Bronchial epithelial cell (primary cell): ENCODE measurements around the gene ITGBL1. TPM values are rescaled to one million over a fixed set of nuclear protein-coding genes. Genes with fewer than 3 reads are reported as not detected.

Experiments used
- DNase-seq: peaks from one replicate; pipeline ENCODE4 v3.0.0-alpha.2; 2010; ENCODE audit warnings: low read depth
- FAIRE-seq: peaks from 2 replicates; lab custom pipeline; 2011; peaks lifted over from hg19 to GRCh38; lab: Jason Lieb, UNC
- H3K27me3 ChIP-seq: 2 replicates; pipeline ENCODE4 v1.5.1; 2011; ENCODE audit warnings: low read length; ENCODE audit not compliant: control insufficient read depth, insufficient read depth
- H3K36me3 ChIP-seq: 2 replicates; pipeline ENCODE4 v1.5.1; 2011; ENCODE audit warnings: low read length; ENCODE audit not compliant: control insufficient read depth, insufficient read depth
- H3K4me3 ChIP-seq: 2 replicates; pipeline ENCODE4 v1.5.1; 2011; ENCODE audit warnings: mild to moderate bottlenecking, low read depth, low read length, control low read depth
- CTCF ChIP-seq: IDR thresholded peaks from 2 replicates; pipeline ENCODE4 v1.5.1; 2011; ENCODE audit warnings: mild to moderate bottlenecking, moderate library complexity, low read length, control low read depth, inconsistent platforms; ENCODE audit not compliant: insufficient read depth, severe bottlenecking
- total RNA-seq: library from RNA; depleted of rRNA; stranded (reverse); fragments of >200 nt; gene quantifications from 2 replicates; pipeline ENCODE4 v1.2.1, GENCODE V29; 2014

Gene ITGBL1
- total RNA-seq, 1 donor from 2014 or later: 1.1 TPM

GRCh38 chr13:101611491-101612475 is 159.3 kb downstream of the ITGBL1 start:
- FAIRE-seq (no peak), DNase-seq (no peak)
- Histone ChIP-seq H3K27me3 (no peaks in the 10 kb centered on the region), H3K36me3 (no peaks in the 10 kb centered on the region), H3K4me3 (no peak overlapping the region)
- TF ChIP-seq CTCF: no peak

GRCh38 chr13:101612735-101613134 is 160.3 kb downstream of the ITGBL1 start:
- Histone ChIP-seq H3K36me3 (no peaks in the 10 kb centered on the region), H3K27me3 (no peaks in the 10 kb centered on the region), H3K4me3 (no peak overlapping the region)
- TF ChIP-seq CTCF: no peak
- FAIRE-seq (no peak), DNase-seq (no peak)

GRCh38 chr13:101614491-101614890 is 162.0 kb downstream of the ITGBL1 start:
- no peaks in the 10 kb centered on the region for H3K36me3 ChIP-seq
- H3K4me3 ChIP-seq: no peak overlapping the region
- no peak for FAIRE-seq
- no peak for DNase-seq
- no peaks in the 10 kb centered on the region for H3K27me3 ChIP-seq
- no peak for TF ChIP-seq CTCF

GRCh38 chr13:101618440-101619187 is 166.1 kb downstream of the ITGBL1 start:
- FAIRE-seq (no peak), DNase-seq (no peak)
- Histone ChIP-seq H3K4me3 (no peak overlapping the region), H3K27me3 (no peaks in the 10 kb centered on the region), H3K36me3 (no peaks in the 10 kb centered on the region)
- TF ChIP-seq CTCF: no peak

GRCh38 chr13:101621099-101621498 is 168.6 kb downstream of the ITGBL1 start:
- no peak overlapping the region for H3K4me3 ChIP-seq
- DNase-seq (no peak), FAIRE-seq (no peak)
- no peak for TF ChIP-seq CTCF
- no peaks in the 10 kb centered on the region for H3K27me3 ChIP-seq
- H3K36me3 ChIP-seq: no peaks in the 10 kb centered on the region
